ENCODE measurements around the gene MAGEF1.

Gene MAGEF1

DNA sequence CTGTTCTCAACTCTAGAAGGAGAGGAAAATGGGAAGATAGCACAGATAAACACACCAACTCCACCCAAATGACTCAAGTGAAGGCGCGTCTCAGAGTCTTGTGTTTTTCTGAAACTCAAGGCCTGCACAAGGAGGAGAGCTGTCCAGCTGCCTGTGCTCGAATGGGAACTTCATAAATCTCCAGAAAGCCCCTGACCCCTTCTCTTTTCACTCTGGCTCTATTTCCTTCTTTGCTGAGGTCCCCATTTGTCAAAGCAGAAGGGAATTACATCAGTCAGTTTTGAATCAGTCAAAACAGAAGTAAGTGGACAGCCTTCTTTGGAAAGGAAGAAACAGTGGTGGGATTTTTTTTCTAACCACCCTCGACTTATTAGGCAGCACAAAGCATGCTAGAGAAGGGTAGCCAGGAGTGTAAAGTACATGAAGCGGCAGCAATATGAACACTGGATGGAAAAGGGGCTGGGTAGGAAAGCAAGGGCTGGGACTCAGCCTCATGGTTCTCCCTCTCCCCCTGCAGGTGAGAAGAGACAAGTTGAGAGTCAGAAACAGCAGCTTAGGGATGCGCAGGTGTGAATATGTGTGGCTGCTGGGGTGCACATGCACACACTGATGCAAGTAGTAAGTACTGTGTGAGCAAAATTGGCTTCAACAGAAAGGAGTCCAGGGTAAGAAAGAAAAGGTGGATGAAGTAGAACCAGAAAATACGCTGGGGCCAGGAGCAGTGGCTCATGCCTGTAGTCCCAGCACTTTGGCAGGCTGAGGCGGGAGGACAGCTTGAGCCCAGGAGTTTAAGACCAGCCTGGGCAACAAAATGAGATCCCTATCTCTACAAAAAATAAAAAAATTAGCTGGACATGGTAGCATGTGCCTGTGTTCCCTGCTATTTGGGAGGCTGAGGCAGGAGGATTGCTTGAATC lies 36.6 kb upstream of the MAGEF1 start:
- Histone ChIP-seq H3K79me2 (ENCODE audit: insufficient read depth, low read length) (no peaks in the 10 kb centered on the region), H3K27ac (ENCODE audit: low read depth, low read length, poor library complexity, severe bottlenecking) (no peak overlapping the region), H3K27me3 (ENCODE audit: insufficient read depth, low read length) (peaks cover 5% of the 10 kb centered on the region; the same call in 1 of the 2 replicates), H3K9me3 (ENCODE audit: low read length) (no peaks in the 10 kb centered on the region), H3F3A (ENCODE audit: insufficient read depth, low read length) (no peaks in the 10 kb centered on the region), H4K20me1 (ENCODE audit: insufficient read depth, low read length) (no peaks in the 10 kb centered on the region), H3K9ac (ENCODE audit: low read length) (no peak overlapping the region), H3K9me2 (ENCODE audit: low read depth, low read length) (no peaks in the 10 kb centered on the region), H3K4me1 (ENCODE audit: insufficient read depth, low read length, severe bottlenecking) (no peaks in the 10 kb centered on the region), H3K36me3 (ENCODE audit: insufficient read depth, low read length) (no peaks in the 10 kb centered on the region), H3K4me3 (ENCODE audit: low read depth, low read length, poor library complexity, severe bottlenecking) (no peak overlapping the region), H3K4me2 (ENCODE audit: low read length) (no peak overlapping the region), H2AFZ (ENCODE audit: low read length) (no peak overlapping the region)
- no peak for TF ChIP-seq EZH2 (IDR thresholded peaks at IDR 0.05; ENCODE audit: borderline replicate concordance, low read length)
- TF ChIP-seq, protein P1, sequence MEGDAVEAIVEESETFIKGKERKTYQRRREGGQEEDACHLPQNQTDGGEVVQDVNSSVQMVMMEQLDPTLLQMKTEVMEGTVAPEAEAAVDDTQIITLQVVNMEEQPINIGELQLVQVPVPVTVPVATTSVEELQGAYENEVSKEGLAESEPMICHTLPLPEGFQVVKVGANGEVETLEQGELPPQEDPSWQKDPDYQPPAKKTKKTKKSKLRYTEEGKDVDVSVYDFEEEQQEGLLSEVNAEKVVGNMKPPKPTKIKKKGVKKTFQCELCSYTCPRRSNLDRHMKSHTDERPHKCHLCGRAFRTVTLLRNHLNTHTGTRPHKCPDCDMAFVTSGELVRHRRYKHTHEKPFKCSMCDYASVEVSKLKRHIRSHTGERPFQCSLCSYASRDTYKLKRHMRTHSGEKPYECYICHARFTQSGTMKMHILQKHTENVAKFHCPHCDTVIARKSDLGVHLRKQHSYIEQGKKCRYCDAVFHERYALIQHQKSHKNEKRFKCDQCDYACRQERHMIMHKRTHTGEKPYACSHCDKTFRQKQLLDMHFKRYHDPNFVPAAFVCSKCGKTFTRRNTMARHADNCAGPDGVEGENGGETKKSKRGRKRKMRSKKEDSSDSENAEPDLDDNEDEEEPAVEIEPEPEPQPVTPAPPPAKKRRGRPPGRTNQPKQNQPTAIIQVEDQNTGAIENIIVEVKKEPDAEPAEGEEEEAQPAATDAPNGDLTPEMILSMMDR (IDR thresholded peaks at IDR 0.05; ENCODE audit: low read length) = peak; percentile 45; the same call in 1 of the 2 replicates

DNA sequence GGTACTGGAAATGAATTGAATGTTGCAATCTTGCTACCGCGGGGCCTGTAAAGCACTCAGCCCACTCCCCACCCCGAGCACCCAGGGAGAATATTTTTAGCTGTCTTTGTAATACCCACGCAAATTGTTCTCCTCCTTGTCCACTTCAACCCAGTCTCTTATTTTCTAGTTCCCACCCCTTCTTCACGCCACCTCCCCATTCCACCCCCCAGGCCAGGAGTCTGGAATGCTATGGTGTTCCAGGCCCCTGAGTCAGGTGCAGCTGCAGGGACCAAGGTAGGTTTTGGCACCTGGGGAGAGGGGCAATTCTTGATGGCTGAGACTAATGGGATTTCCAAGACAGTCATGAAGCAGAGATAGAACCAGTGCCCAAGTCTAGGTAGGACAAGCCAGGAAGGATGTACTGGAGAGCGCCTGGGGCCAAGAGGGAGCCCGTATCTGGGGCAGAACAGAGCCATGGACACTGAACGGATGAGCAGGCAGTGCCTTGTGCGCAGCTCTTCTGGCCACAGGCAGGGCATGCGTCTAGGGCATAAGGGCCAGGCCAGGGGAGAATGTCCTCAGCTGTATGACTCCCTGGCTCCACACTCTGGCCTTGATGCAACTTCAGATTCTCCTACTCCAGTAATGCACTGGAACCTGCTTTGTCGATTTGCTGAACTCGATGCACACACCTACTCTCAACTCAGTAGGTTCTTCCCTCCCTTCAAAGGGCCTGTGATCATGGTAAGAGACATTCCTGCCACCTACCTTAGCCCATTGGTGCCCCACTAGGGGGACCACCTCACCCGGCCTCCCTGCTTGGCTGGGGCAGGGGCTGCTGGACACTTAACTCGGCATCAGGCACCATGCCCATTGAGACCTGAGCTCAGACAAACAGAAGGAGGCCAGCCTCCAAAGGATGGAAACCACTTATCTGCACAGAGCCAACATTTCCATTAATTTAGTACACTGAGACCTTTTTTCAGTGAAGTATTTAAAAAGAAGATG lies 34.6 kb upstream of the MAGEF1 start:
- Histone ChIP-seq H3K4me1 (ENCODE audit: insufficient read depth, low read length, severe bottlenecking) (no peaks in the 10 kb centered on the region), H3K79me2 (ENCODE audit: insufficient read depth, low read length) (no peaks in the 10 kb centered on the region), H3K27me3 (ENCODE audit: insufficient read depth, low read length) (peaks cover 5% of the 10 kb centered on the region; the same call in 1 of the 2 replicates), H3K9me2 (ENCODE audit: low read depth, low read length) (no peaks in the 10 kb centered on the region), H3K27ac (ENCODE audit: low read depth, low read length, poor library complexity, severe bottlenecking) (no peak overlapping the region), H3K4me2 (ENCODE audit: low read length) (no peak overlapping the region), H2AFZ (ENCODE audit: low read length) (no peak overlapping the region), H3K4me3 (ENCODE audit: low read depth, low read length, poor library complexity, severe bottlenecking) (no peak overlapping the region), H3K9ac (ENCODE audit: low read length) (no peak overlapping the region), H3F3A (ENCODE audit: insufficient read depth, low read length) (no peaks in the 10 kb centered on the region), H3K36me3 (ENCODE audit: insufficient read depth, low read length) (no peaks in the 10 kb centered on the region), H4K20me1 (ENCODE audit: insufficient read depth, low read length) (no peaks in the 10 kb centered on the region), H3K9me3 (ENCODE audit: low read length) (no peaks in the 10 kb centered on the region)
- TF ChIP-seq, protein P1 (IDR thresholded peaks at IDR 0.05; ENCODE audit: low read length) = no peak
- no peak for TF ChIP-seq EZH2 (IDR thresholded peaks at IDR 0.05; ENCODE audit: borderline replicate concordance, low read length)

DNA sequence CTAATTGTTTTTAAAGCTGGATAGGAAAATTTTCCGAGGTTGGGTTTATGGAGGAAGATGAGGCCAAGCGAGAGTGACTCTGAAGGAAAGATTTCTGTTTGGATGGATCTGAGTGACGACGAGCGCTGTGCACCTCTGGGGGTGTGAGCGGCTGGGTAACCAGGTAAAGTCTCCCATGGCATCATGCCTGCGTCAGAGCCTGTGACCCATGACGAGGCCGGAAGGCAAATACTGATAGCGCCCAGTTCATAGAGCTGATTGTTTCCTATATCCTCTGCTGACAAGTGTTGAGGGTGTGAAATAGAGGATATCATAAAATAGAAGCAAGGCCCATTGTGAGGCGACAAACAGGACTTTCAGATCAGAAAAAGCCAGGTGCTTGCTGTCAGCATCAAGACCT lies 33.7 kb upstream of the MAGEF1 start:
- TF ChIP-seq, protein P1 (IDR thresholded peaks at IDR 0.05; ENCODE audit: low read length) = no peak
- TF ChIP-seq EZH2 (IDR thresholded peaks at IDR 0.05; ENCODE audit: borderline replicate concordance, low read length) = no peak
- H3F3A ChIP-seq (ENCODE audit: insufficient read depth, low read length) = no peaks in the 10 kb centered on the region
- no peak overlapping the region for H3K27ac ChIP-seq (ENCODE audit: low read depth, low read length, poor library complexity, severe bottlenecking)
- no peaks in the 10 kb centered on the region for H3K79me2 ChIP-seq (ENCODE audit: insufficient read depth, low read length)
- no peaks in the 10 kb centered on the region for H3K9me2 ChIP-seq (ENCODE audit: low read depth, low read length)
- H3K36me3 ChIP-seq (ENCODE audit: insufficient read depth, low read length) = no peaks in the 10 kb centered on the region
- no peaks in the 10 kb centered on the region for H4K20me1 ChIP-seq (ENCODE audit: insufficient read depth, low read length)
- no peaks in the 10 kb centered on the region for H3K9me3 ChIP-seq (ENCODE audit: low read length)
- H3K4me1 ChIP-seq (ENCODE audit: insufficient read depth, low read length, severe bottlenecking) = no peaks in the 10 kb centered on the region
- H3K4me2 ChIP-seq (ENCODE audit: low read length) = no peak overlapping the region
- H2AFZ ChIP-seq (ENCODE audit: low read length) = no peak overlapping the region
- no peak overlapping the region for H3K4me3 ChIP-seq (ENCODE audit: low read depth, low read length, poor library complexity, severe bottlenecking)
- H3K9ac ChIP-seq (ENCODE audit: low read length) = no peak overlapping the region
- peaks cover 5% of the 10 kb centered on the region; the same call in 1 of the 2 replicates for H3K27me3 ChIP-seq (ENCODE audit: insufficient read depth, low read length)

Measured in OCI-LY1 (cell line).